A549 (cell line): ENCODE measurements around the gene PSORS1C1. TPM values are rescaled to one million over a fixed set of nuclear protein-coding genes. Genes with fewer than 3 reads are reported as not detected.

Source experiments
- ATAC-seq, 2 experiments: fragments of 200-7000 bp in 1 of 2; fragments of >200 bp in 1 of 2; cut with Nextera tagmentation in 1 of 2; cut with Tn5 transposase in 1 of 2; 3 replicates each; pipeline versions ENCODE4 v1.8.0 to v1.9.1; 2018 to 2020; ENCODE audit warnings: mild to moderate bottlenecking in 1 of 2, moderate library complexity in 1 of 2
- CTCF ChIA-PET: fragments of 300-600 bp; sonication (Branson Sonifier 250); formaldehyde crosslinking; extraction: SDS; loops from one replicate; lab custom pipeline; 2021; ENCODE audit warnings: antibody characterized with exemption, inconsistent platforms; lab: Yijun Ruan, JAX
- POLR2A ChIA-PET: fragments of 350-600 bp; formaldehyde crosslinking; extraction: SDS; loops from one replicate; lab custom pipeline; 2021; ENCODE audit warnings: antibody characterized with exemption, inconsistent platforms; lab: Yijun Ruan, JAX
- DNase-seq, 2 experiments: peaks; one replicate each; pipeline versions ENCODE4 v3.0.0 to v3.0.0-alpha.2; 2011 to 2016; ENCODE audit warnings: low read depth in 1 of 2, low spot score in 1 of 2
- FAIRE-seq: peaks from 2 replicates; lab custom pipeline; 2011; peaks lifted over from hg19 to GRCh38; lab: Jason Lieb, UNC
- H3K27ac ChIP-seq, 2 experiments: fragments of >200 bp; sonication (Bioruptor Twin); formaldehyde crosslinking; 3 replicates each; pipeline ENCODE4 v1.5.1; 2016 to 2017
- H3K4me1 ChIP-seq: fragments of >200 bp; sonication (Bioruptor Twin); formaldehyde crosslinking; 3 replicates; pipeline ENCODE4 v1.6.1; 2016
- H3K4me2 ChIP-seq: fragments of >200 bp; sonication (Bioruptor Twin); formaldehyde crosslinking; 3 replicates; pipeline ENCODE4 v1.6.1; 2016
- H3K4me3 ChIP-seq: fragments of >200 bp; sonication (Bioruptor Twin); formaldehyde crosslinking; 3 replicates; pipeline ENCODE4 v1.5.1; 2016
- H3K9me3 ChIP-seq: fragments of >200 bp; sonication (Bioruptor Twin); formaldehyde crosslinking; 3 replicates; pipeline ENCODE4 v1.6.1; 2016
- CBX2 ChIP-seq: fragments of 200-600 bp; sonication (generic); IDR thresholded peaks from 2 replicates; pipeline ENCODE4 v1.6.1; 2016; ENCODE audit warnings: low read depth, mild to moderate bottlenecking, borderline replicate concordance
- CEBPB ChIP-seq, 2 experiments: fragments of >200 bp in 1 of 2; sonication (Bioruptor Twin) in 1 of 2; formaldehyde crosslinking in 1 of 2; IDR thresholded peaks; 2 replicates each; pipeline ENCODE4 v1.6.1; 2012 to 2016
- EP300 ChIP-seq, 2 experiments: fragments of >200 bp; sonication (Bioruptor Twin); formaldehyde crosslinking; IDR thresholded peaks; 2 replicates in 1 of 2; 3 replicates in 1 of 2; pipeline ENCODE4 v1.6.1; 2016 to 2017
- ESRRA ChIP-seq: fragments of 150-350 bp; IDR thresholded peaks from 2 replicates; pipeline ENCODE4 v1.6.1; 2014; ENCODE audit warnings: mild to moderate bottlenecking, low read length, borderline replicate concordance
- GATA3 ChIP-seq: IDR thresholded peaks from 2 replicates; pipeline ENCODE4 v1.6.1; 2012; ENCODE audit warnings: borderline replicate concordance
- HDAC2 ChIP-seq: fragments of 200-600 bp; sonication (generic); IDR thresholded peaks from 2 replicates; pipeline ENCODE4 v1.6.1; 2016
- HOXA7 ChIP-seq: fragments of 250-450 bp; sonication (Bioruptor Pico); IDR thresholded peaks from 2 replicates; pipeline ENCODE4 v1.5.0; 2020; ENCODE audit warnings: mild to moderate bottlenecking, moderate library complexity
- MAZ ChIP-seq: fragments of 150-350 bp; IDR thresholded peaks from 2 replicates; pipeline ENCODE4 v1.6.1; 2014; ENCODE audit warnings: antibody characterized with exemption, low read depth, low read length, borderline replicate concordance
- NFE2L2 ChIP-seq: fragments of 150-350 bp; conservative IDR thresholded peaks from 2 replicates; pipeline ENCODE4 v1.6.1; 2014; ENCODE audit warnings: low read length
- NPAS2 ChIP-seq: fragments of 250-450 bp; sonication (Bioruptor Pico); IDR thresholded peaks from 2 replicates; pipeline ENCODE4 v1.8.0; 2022; ENCODE audit warnings: mild to moderate bottlenecking, moderate library complexity, borderline replicate concordance
- NR3C1 ChIP-seq: fragments of >200 bp; sonication (Bioruptor Twin); formaldehyde crosslinking; IDR thresholded peaks from 3 replicates; pipeline ENCODE4 v1.6.1; 2017
- POLR2A ChIP-seq: IDR thresholded peaks from 2 replicates; pipeline ENCODE4 v1.6.1; 2012; ENCODE audit warnings: mild to moderate bottlenecking, low read length
- POLR2AphosphoS2 ChIP-seq: conservative IDR thresholded peaks from 2 replicates; pipeline ENCODE4 v1.6.1; 2012; ENCODE audit warnings: low read length, improper control_type of control experiment, inconsistent platforms
- RAD21 ChIP-seq, 2 experiments: fragments of >200 bp in 1 of 2; sonication (Bioruptor Twin) in 1 of 2; formaldehyde crosslinking in 1 of 2; IDR thresholded peaks in 1 of 2; conservative IDR thresholded peaks in 1 of 2; 2 replicates in 1 of 2; 3 replicates in 1 of 2; pipeline ENCODE4 v1.6.1; 2012 to 2018; ENCODE audit warnings: inconsistent platforms in 1 of 2
- RARB ChIP-seq: fragments of 250-450 bp; sonication (Bioruptor Pico); IDR thresholded peaks from 2 replicates; pipeline ENCODE4 v1.8.0; 2021; ENCODE audit warnings: mild to moderate bottlenecking, moderate library complexity
- RCOR1 ChIP-seq: fragments of 150-350 bp; IDR thresholded peaks from 2 replicates; pipeline ENCODE4 v1.6.1; 2014; ENCODE audit warnings: antibody characterized with exemption, low read length, low read depth
- SMC3 ChIP-seq: fragments of >200 bp; sonication (Bioruptor Twin); formaldehyde crosslinking; IDR thresholded peaks from 3 replicates; pipeline ENCODE4 v1.6.1; 2018; ENCODE audit warnings: inconsistent platforms
- SREBF2 ChIP-seq: fragments of 450-650 bp; IDR thresholded peaks from 2 replicates; pipeline ENCODE4 v1.6.1; 2014; ENCODE audit warnings: mild to moderate bottlenecking, moderate library complexity
- TFCP2L1 ChIP-seq: fragments of 250-450 bp; sonication (Bioruptor Pico); IDR thresholded peaks from 2 replicates; pipeline ENCODE4 v1.5.0; 2021; ENCODE audit warnings: mild to moderate bottlenecking
- ZFP36 ChIP-seq: fragments of 450-650 bp; IDR thresholded peaks from 2 replicates; pipeline ENCODE4 v1.6.1; 2014; ENCODE audit warnings: borderline replicate concordance; ENCODE audit not compliant: partially characterized antibody
- ZNF302 ChIP-seq: fragments of 250-450 bp; sonication (Bioruptor Pico); IDR thresholded peaks from 2 replicates; pipeline ENCODE4 v1.9.0; 2021; ENCODE audit warnings: inconsistent platforms, mild to moderate bottlenecking, moderate library complexity
- WGBS: methylation state at CpG from one replicate; pipeline ENCODE4 v1.1.6; 2017; ENCODE audit errors: missing lambda C conversion rate; 5-methylcytosine and 5-hydroxymethylcytosine counted together
- polyA plus RNA-seq, 4 experiments: library from polyadenylated mRNA; depleted of rRNA in 3 of 4; stranded (reverse); fragments of >200 nt; fragmentation: RNase III in 1 of 4; extraction: RNeasy Plus Mini Kit Qiagen cat#74134 plus additional on column Dnase treatment in 1 of 4; gene quantifications; 2 replicates in 3 of 4; 3 replicates in 1 of 4; pipeline ENCODE4 v1.2.3, GENCODE V29; 2011 to 2017
- TF ChIP-seq, protein P1 (sequence below): fragments of >200 bp; sonication (Bioruptor Twin); formaldehyde crosslinking; IDR thresholded peaks from 3 replicates; pipeline ENCODE4 v1.5.1; 2016
- TF ChIP-seq, protein P2 (sequence below): fragments of >200 bp; sonication (Bioruptor Twin); formaldehyde crosslinking; IDR thresholded peaks from 2 replicates; pipeline ENCODE4 v1.6.1; 2016
- TF ChIP-seq, protein P3 (sequence below): IDR thresholded peaks from 2 replicates; pipeline ENCODE4 v1.6.1; 2012
- TF ChIP-seq, protein P4 (sequence below): fragments of 450-650 bp; IDR thresholded peaks from 2 replicates; pipeline ENCODE4 v1.6.1; 2014; ENCODE audit warnings: antibody characterized with exemption
- TF ChIP-seq, protein P5 (sequence below): fragments of 250-450 bp; sonication (Bioruptor Pico); IDR thresholded peaks from 2 replicates; pipeline ENCODE4 v1.5.0; 2021; ENCODE audit warnings: mild to moderate bottlenecking, moderate library complexity, borderline replicate concordance

PSORS1C1 gene
- polyA plus RNA-seq, 2 of the 4 experiments (the other 2 are of a cell fraction): 2.3 to 4.3 TPM

DNA sequence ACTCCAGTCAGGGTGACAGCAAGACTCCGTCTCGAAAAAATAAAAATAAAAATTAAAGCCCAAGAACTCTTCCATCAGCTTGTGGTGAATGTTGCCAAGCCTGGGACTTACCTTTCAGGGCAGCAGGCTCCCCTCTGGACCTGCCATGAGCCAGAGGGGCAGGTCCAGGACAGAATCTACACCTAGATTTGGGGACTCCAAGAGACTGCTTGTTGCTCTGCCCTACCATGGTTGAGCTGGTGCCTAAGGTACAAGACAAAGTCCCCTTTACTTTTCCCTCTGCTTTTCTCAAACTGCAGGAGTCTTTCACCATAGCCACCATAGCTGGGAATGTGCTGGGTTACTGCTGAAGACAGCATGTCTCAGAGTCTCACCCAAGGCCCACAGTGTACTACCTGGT lies 11.5 kb upstream of the PSORS1C1 start:
- H3K9me3 ChIP-seq: no peaks in the 10 kb centered on the region
- FAIRE-seq (no peak), DNase-seq (no peak), ATAC-seq (no peak)
- H3K4me1 ChIP-seq: no peaks in the 10 kb centered on the region
- CTCF ChIA-PET: interaction anchor here (1.1 to 5.2 kb wide), 7 partner anchors 10 to 189 kb away, joined by 3 to 23 read pairs (median 5); partner anchors contain the start of gene VARS2
- TF ChIP-seq, protein P1, sequence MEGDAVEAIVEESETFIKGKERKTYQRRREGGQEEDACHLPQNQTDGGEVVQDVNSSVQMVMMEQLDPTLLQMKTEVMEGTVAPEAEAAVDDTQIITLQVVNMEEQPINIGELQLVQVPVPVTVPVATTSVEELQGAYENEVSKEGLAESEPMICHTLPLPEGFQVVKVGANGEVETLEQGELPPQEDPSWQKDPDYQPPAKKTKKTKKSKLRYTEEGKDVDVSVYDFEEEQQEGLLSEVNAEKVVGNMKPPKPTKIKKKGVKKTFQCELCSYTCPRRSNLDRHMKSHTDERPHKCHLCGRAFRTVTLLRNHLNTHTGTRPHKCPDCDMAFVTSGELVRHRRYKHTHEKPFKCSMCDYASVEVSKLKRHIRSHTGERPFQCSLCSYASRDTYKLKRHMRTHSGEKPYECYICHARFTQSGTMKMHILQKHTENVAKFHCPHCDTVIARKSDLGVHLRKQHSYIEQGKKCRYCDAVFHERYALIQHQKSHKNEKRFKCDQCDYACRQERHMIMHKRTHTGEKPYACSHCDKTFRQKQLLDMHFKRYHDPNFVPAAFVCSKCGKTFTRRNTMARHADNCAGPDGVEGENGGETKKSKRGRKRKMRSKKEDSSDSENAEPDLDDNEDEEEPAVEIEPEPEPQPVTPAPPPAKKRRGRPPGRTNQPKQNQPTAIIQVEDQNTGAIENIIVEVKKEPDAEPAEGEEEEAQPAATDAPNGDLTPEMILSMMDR: no peak
- TF ChIP-seq EP300 (IDR thresholded peaks at IDR 0.05) (no peak), ZNF302 (CRISPR knock-in tag) (no peak), MAZ (no peak), RCOR1 (no peak), ESRRA (no peak), TFCP2L1 (CRISPR knock-in tag) (no peak), CEBPB (IDR thresholded peaks at IDR 0.05) (no peak), NPAS2 (CRISPR knock-in tag) (no peak), NFE2L2 (no peak), HOXA7 (CRISPR knock-in tag) (no peak), ZFP36 (no peak), POLR2AphosphoS2 (no peak)
- TF ChIP-seq, protein P2, sequence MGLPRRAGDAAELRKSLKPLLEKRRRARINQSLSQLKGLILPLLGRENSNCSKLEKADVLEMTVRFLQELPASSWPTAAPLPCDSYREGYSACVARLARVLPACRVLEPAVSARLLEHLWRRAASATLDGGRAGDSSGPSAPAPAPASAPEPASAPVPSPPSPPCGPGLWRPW: no peak
- TF ChIP-seq, protein P3, sequence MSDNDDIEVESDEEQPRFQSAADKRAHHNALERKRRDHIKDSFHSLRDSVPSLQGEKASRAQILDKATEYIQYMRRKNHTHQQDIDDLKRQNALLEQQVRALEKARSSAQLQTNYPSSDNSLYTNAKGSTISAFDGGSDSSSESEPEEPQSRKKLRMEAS: no peak
- 80% methylated on average over 2 of the region's 2 CpGs for WGBS
- no peak overlapping the region for H3K27ac ChIP-seq
- no peak overlapping the region for H3K4me2 ChIP-seq
- H3K4me3 ChIP-seq: no peak overlapping the region
- POLR2A ChIA-PET: no interaction called here

DNA sequence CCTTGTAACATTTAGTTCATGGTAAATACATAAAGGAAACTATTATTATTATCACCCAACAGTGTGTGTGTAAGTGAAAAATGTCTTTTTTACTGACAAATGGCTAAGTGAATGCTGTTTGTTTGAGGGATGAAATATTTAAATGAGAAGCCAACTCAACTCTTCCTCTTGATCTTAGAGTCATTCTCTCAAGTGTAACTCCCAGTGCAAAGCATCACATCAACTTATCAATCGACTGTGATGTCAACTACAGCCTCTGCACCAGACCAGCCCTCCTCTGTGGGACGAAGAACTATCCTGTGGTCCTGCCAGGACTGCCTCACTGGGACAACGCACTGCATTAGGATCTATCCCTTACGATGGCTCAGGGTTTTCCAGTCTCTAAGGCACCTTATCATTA lies 7.5 kb upstream of the PSORS1C1 start:
- ChIA-PET POLR2A (no interaction called here), CTCF (no interaction called here)
- 70% methylated on average over 4 of the region's 4 CpGs for WGBS
- H3K9me3 ChIP-seq: no peaks in the 10 kb centered on the region
- H3K4me2 ChIP-seq: no peak overlapping the region
- no peak for DNase-seq
- no peak for FAIRE-seq
- ATAC-seq: no peak
- TF ChIP-seq SMC3 (no peak), GATA3 (no peak), RAD21 (conservative IDR thresholded peaks at IDR 0.05 in 1 of 2, IDR thresholded peaks at IDR 0.05 in 1 of 2) (no peak), CBX2 (no peak), NFE2L2 (no peak), NR3C1 (no peak), POLR2A (no peak), HOXA7 (CRISPR knock-in tag) (no peak), RARB (CRISPR knock-in tag) (no peak), HDAC2 (no peak), SREBF2 (no peak)
- TF ChIP-seq, protein P4, sequence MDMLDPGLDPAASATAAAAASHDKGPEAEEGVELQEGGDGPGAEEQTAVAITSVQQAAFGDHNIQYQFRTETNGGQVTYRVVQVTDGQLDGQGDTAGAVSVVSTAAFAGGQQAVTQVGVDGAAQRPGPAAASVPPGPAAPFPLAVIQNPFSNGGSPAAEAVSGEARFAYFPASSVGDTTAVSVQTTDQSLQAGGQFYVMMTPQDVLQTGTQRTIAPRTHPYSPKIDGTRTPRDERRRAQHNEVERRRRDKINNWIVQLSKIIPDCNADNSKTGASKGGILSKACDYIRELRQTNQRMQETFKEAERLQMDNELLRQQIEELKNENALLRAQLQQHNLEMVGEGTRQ: no peak
- TF ChIP-seq, protein P5, sequence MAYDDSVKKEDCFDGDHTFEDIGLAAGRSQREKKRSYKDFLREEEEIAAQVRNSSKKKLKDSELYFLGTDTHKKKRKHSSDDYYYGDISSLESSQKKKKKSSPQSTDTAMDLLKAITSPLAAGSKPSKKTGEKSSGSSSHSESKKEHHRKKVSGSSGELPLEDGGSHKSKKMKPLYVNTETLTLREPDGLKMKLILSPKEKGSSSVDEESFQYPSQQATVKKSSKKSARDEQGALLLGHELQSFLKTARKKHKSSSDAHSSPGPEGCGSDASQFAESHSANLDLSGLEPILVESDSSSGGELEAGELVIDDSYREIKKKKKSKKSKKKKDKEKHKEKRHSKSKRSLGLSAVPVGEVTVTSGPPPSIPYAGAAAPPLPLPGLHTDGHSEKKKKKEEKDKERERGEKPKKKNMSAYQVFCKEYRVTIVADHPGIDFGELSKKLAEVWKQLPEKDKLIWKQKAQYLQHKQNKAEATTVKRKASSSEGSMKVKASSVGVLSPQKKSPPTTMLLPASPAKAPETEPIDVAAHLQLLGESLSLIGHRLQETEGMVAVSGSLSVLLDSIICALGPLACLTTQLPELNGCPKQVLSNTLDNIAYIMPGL (CRISPR knock-in tag): no peak
- no peak overlapping the region for H3K27ac ChIP-seq
- H3K4me1 ChIP-seq: no peaks in the 10 kb centered on the region
- no peak overlapping the region for H3K4me3 ChIP-seq
